Muscle layer of duodenum (tissue), 2 donors: Measurements from ENCODE around the gene KCNC1.

Experiments
- H3K27ac ChIP-seq: one replicate; pipeline ENCODE4 v1.7.0; 2013; ENCODE audit warnings: mild to moderate bottlenecking, low read length
- H3K27me3 ChIP-seq: one replicate; pipeline ENCODE4 v1.7.0; 2013; ENCODE audit warnings: low read depth, mild to moderate bottlenecking, control low read depth, low read length
- H3K36me3 ChIP-seq, 2 donors: one replicate each; pipeline ENCODE4 v1.7.0; 2013; ENCODE audit warnings: low read length in 2 of 2, control low read depth in 1 of 2, mild to moderate bottlenecking in 1 of 2; ENCODE audit not compliant: insufficient read depth in 2 of 2, control insufficient read depth in 1 of 2
- H3K4me1 ChIP-seq, 2 donors: one replicate each; pipeline ENCODE4 v1.7.0; 2013; ENCODE audit warnings: low read length in 2 of 2, mild to moderate bottlenecking in 2 of 2, control low read depth in 1 of 2, moderate library complexity in 1 of 2; ENCODE audit not compliant: insufficient read depth in 2 of 2, control insufficient read depth in 1 of 2
- H3K4me3 ChIP-seq, 2 donors: one replicate each; pipeline ENCODE4 v1.7.0; 2013; ENCODE audit warnings: low read length in 2 of 2, low read depth in 1 of 2, mild to moderate bottlenecking in 1 of 2
- H3K9me3 ChIP-seq, 2 donors: one replicate each; pipeline ENCODE4 v1.7.0; 2013; ENCODE audit warnings: low read length in 2 of 2, control low read depth in 1 of 2, mild to moderate bottlenecking in 1 of 2; ENCODE audit not compliant: control insufficient read depth in 1 of 2
- donor health status: healthy.

Gene KCNC1

GRCh38 chr11:17697175-17697949 is 37.2 kb upstream of the KCNC1 start:
- Histone ChIP-seq H3K36me3 (no peaks in the 10 kb centered on the region), H3K27me3 (peaks cover 23% of the 10 kb centered on the region), H3K9me3 (no peaks in the 10 kb centered on the region), H3K27ac (no peak overlapping the region), H3K4me3 (no peak overlapping the region), H3K4me1 (no peaks in the 10 kb centered on the region)

DNA sequence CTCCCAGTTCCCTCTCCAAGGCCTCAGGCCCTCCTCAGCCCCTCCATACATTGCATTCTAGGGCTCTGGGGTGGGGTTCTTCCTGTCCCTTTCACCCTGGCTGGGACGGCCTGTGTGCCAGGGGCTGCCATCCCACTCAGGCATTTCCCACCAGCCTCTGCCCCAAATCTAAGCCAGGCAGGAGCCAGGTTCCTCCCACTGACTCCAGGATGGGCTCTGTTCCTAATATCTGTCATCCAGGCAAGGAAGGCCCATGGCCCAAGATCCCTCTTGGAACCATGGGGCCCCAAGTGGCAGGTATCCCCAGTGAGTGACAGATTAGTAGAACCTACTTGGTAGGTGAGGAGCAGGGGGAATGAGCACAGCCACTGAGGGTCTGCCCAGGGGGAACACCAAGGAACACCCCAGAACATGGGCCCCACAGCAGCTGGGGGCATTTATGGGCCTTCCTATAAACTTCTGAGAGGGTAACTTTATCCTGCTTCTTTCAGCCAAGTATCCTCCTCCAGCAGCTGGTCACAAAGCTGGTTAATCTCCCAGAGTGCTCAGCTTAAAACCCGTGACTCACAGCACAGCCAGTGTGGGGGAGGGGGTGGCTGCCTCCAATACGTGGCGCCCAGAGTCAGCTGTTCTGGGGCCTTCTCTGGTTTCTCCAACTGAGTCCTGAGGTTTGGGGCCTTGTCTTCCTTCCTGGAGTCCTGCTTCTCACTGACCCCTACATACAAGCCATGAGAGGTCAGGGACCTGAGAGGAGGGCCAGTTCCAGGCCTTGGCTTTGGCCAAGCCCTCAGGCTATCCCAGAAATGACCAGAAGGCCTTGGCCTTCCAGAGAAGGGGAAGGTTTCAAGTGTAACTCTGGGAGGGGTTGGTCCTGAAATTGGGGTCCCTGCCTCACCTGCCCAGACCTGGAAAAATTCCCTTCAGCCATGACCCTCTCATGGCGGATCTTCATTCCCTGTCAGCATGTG is 35.1 kb upstream of the KCNC1 start:
- H3K9me3 ChIP-seq: no peaks in the 10 kb centered on the region
- no peak overlapping the region for H3K27ac ChIP-seq
- no peaks in the 10 kb centered on the region for H3K4me1 ChIP-seq
- no peak overlapping the region for H3K4me3 ChIP-seq
- H3K27me3 ChIP-seq: peaks cover 17% of the 10 kb centered on the region
- no peaks in the 10 kb centered on the region for H3K36me3 ChIP-seq

DNA sequence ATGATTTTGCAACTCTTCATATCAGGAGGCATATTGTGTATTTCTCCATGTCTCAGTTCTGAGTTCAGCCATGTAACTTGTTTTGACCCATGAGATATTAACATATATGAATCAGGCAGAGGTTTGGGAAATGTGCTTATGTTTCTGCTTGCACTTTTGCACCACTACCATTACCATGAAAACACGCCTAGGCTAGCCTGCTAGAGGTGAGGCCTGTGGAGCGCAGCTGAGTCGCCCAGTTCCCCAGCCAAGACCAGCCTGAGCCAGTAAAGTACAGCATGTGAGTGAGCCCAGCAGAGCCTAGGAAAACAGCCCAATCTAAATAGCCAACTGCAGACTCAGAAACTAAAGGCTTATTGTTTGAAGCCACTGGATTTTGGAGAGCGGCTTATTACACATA is 33.6 kb upstream of the KCNC1 start:
- no peaks in the 10 kb centered on the region for H3K4me1 ChIP-seq
- H3K27ac ChIP-seq: no peak overlapping the region
- H3K27me3 ChIP-seq: peaks cover 9% of the 10 kb centered on the region

GRCh38 chr11:17702876-17703275 is 31.7 kb upstream of the KCNC1 start:
- no peak overlapping the region for H3K27ac ChIP-seq
- no peaks in the 10 kb centered on the region for H3K36me3 ChIP-seq
- H3K27me3 ChIP-seq: no peaks in the 10 kb centered on the region
- no peaks in the 10 kb centered on the region for H3K9me3 ChIP-seq
- no peak overlapping the region for H3K4me3 ChIP-seq
- no peaks in the 10 kb centered on the region for H3K4me1 ChIP-seq

More for the DNA sequence above, 33.6 kb upstream of the KCNC1 start:
- H3K4me3 ChIP-seq: no peak overlapping the region
- H3K9me3 ChIP-seq: no peaks in the 10 kb centered on the region
- no peaks in the 10 kb centered on the region for H3K36me3 ChIP-seq

- no peak overlapping the region for H3K4me3 ChIP-seq
- no peaks in the 10 kb centered on the region for H3K36me3 ChIP-seq
- H3K27ac ChIP-seq: no peak overlapping the region
- no peaks in the 10 kb centered on the region for H3K4me1 ChIP-seq
- H3K9me3 ChIP-seq: no peaks in the 10 kb centered on the region
- H3K27me3 ChIP-seq: no peaks in the 10 kb centered on the region
These were observed 30.6 kb upstream of the KCNC1 start for GRCh38 chr11:17703951-17704350.

DNA sequence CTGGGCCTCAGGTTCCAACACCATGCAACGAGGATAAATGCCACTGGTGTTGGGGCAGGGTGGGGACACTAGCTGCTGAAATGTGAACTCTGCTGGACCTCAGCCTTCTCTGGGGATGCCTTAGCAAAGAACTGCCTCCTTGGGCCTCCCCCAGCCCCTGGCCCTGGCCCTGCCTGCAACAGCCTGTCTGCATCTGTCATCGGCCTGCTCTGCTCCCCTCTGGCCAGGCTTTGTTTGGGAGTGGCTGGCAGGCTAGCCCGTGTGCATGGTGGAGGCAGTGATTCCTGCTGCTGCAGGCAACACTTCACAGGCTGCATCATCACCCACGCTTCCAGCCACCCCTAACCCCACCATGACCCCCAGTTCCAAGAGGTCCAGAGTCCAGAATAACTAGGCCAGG is 26.8 kb upstream of the KCNC1 start:
- Histone ChIP-seq H3K4me1 (no peaks in the 10 kb centered on the region), H3K27ac (no peak overlapping the region), H3K36me3 (no peaks in the 10 kb centered on the region), H3K9me3 (no peaks in the 10 kb centered on the region), H3K27me3 (peaks cover 3% of the 10 kb centered on the region), H3K4me3 (no peak overlapping the region)

DNA sequence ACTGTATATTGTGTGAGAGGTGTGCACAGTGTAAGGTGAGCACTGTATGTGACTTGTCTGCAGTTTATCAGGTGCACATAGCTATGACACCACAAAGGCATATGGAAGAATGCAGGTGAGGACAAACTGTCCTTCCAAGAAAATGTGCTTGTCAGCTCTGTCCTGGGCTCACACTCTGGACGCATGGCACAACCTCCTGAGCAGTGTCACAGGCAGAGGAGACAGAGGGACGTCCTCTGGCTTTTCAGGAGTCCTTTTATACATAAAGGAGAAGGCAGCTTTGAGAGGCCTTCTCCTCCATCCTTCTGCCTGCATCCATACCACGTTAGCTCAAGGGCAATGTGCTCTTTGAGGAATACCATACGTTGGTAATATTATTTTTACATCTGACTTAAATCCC is 22.7 kb upstream of the KCNC1 start:
- Histone ChIP-seq H3K9me3 (no peaks in the 10 kb centered on the region), H3K4me1 (no peaks in the 10 kb centered on the region), H3K27me3 (peaks cover 17% of the 10 kb centered on the region), H3K27ac (no peak overlapping the region), H3K4me3 (no peak overlapping the region), H3K36me3 (no peaks in the 10 kb centered on the region)

DNA sequence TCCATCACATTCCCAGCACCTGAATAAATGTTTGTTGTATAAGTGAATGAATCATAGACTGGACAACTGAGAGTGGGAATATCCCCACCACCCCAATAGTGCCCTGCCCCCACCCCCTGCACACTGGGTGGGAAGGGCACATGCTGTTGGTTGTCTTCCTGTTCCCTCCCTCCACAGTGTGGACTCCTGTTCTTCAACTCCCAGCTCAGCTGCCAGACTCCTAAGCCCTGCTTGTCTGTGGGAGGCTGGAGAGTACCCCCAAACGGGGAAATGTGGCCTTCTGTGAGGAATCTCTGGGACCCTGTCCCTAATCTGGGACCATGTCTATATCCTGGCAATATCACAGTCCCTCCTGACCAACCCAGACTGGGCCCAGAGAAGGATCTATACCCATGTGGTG is 20.7 kb upstream of the KCNC1 start:
- Histone ChIP-seq H3K4me3 (no peak overlapping the region), H3K9me3 (no peaks in the 10 kb centered on the region), H3K27me3 (peaks cover 30% of the 10 kb centered on the region), H3K36me3 (no peaks in the 10 kb centered on the region), H3K4me1 (no peaks in the 10 kb centered on the region), H3K27ac (no peak overlapping the region)

- no peaks in the 10 kb centered on the region for H3K36me3 ChIP-seq
- H3K27ac ChIP-seq: no peak overlapping the region
- peaks cover 33% of the 10 kb centered on the region for H3K27me3 ChIP-seq
- no peak overlapping the region for H3K4me3 ChIP-seq
- peaks cover 0 to 5% of the 10 kb centered on the region in 2 donors for H3K4me1 ChIP-seq
- H3K9me3 ChIP-seq: no peaks in the 10 kb centered on the region
These were observed 20.2 kb upstream of the KCNC1 start for GRCh38 chr11:17714356-17714854.

- Histone ChIP-seq H3K27ac (no peak overlapping the region), H3K36me3 (no peaks in the 10 kb centered on the region), H3K4me3 (no peak overlapping the region), H3K4me1 (peaks cover 0 to 9% of the 10 kb centered on the region in 2 donors), H3K27me3 (peaks cover 31% of the 10 kb centered on the region), H3K9me3 (no peaks in the 10 kb centered on the region)
These were observed 19.7 kb upstream of the KCNC1 start for GRCh38 chr11:17714870-17715269.

- no peak overlapping the region for H3K27ac ChIP-seq
- peaks cover 50% of the 10 kb centered on the region for H3K27me3 ChIP-seq
- H3K4me1 ChIP-seq: peaks cover 0 to 28% of the 10 kb centered on the region in 2 donors
- no peaks in the 10 kb centered on the region for H3K36me3 ChIP-seq
- H3K9me3 ChIP-seq: no peaks in the 10 kb centered on the region
- no peak overlapping the region for H3K4me3 ChIP-seq
These were observed 17.8 kb upstream of the KCNC1 start for GRCh38 chr11:17716807-17717206.
